NT2/D1 (cell line): Measurements from ENCODE around the gene NPAS3.
A peak's percentile ranks its signal among the peaks of the same experiment; 100 is the strongest.

Experiments used
- DNase-seq: peaks from one replicate; pipeline ENCODE4 v3.0.0-alpha.2; 2011; ENCODE audit warnings: low read depth, low spot score
- H3K27me3 ChIP-seq: 2 replicates; pipeline ENCODE4 v1.6.0; 2011; ENCODE audit warnings: mild to moderate bottlenecking; ENCODE audit not compliant: insufficient read length, insufficient read depth
- H3K36me3 ChIP-seq: 2 replicates; pipeline ENCODE4 v1.6.1; 2011; ENCODE audit warnings: mild to moderate bottlenecking, low read length, mixed read lengths; ENCODE audit not compliant: insufficient read depth, insufficient read length
- H3K4me1 ChIP-seq: 2 replicates; pipeline ENCODE4 v1.5.1; 2011; ENCODE audit not compliant: insufficient read depth, insufficient read length
- H3K4me3 ChIP-seq: 2 replicates; pipeline ENCODE4 v1.5.1; 2011; ENCODE audit warnings: low read depth; ENCODE audit not compliant: insufficient read length
- H3K9ac ChIP-seq: 2 replicates; pipeline ENCODE4 v1.6.0; 2011; ENCODE audit warnings: low read depth; ENCODE audit not compliant: insufficient read length
- H3K9me3 ChIP-seq: 2 replicates; pipeline ENCODE4 v1.5.1; 2011; ENCODE audit warnings: mild to moderate bottlenecking, low read length; ENCODE audit not compliant: insufficient read depth
- SUZ12 ChIP-seq: IDR thresholded peaks from 2 replicates; pipeline ENCODE4 v1.6.1; 2011; ENCODE audit not compliant: insufficient read length, insufficient read depth; ENCODE audit errors: extremely low read depth
- YY1 ChIP-seq: IDR thresholded peaks from 2 replicates; pipeline ENCODE4 v1.6.1; 2011; ENCODE audit not compliant: insufficient read length, insufficient read depth
- ZNF274 ChIP-seq: IDR thresholded peaks from 2 replicates; pipeline ENCODE4 v1.6.1; 2011; ENCODE audit warnings: mild to moderate bottlenecking, low read depth, low read length

The NPAS3 gene

GRCh38 chr14:32933629-32934072 is 5.0 kb upstream of the NPAS3 start:
- H3K36me3 ChIP-seq = no peaks in the 10 kb centered on the region
- H3K4me3 ChIP-seq = peak overlapping the region; percentile 50
- TF ChIP-seq SUZ12 (no peak), ZNF274 (no peak), YY1 (no peak)
- peaks cover 72% of the 10 kb centered on the region for H3K27me3 ChIP-seq
- no peaks in the 10 kb centered on the region for H3K9me3 ChIP-seq
- DNase-seq = no peak
- no peaks in the 10 kb centered on the region for H3K4me1 ChIP-seq
- H3K9ac ChIP-seq = peak overlapping the region; percentile 42

GRCh38 chr14:32934073-32934880 is 4.4 kb upstream of the NPAS3 start:
- no peak overlapping the region for H3K9ac ChIP-seq

GRCh38 chr14:32934881-32935633 is 3.6 kb upstream of the NPAS3 start:
- H3K4me3 ChIP-seq = peak overlapping the region; percentile 36
- peaks cover 74% of the 10 kb centered on the region for H3K27me3 ChIP-seq
- TF ChIP-seq YY1 = no peak
- no peak for TF ChIP-seq SUZ12
- no peak for TF ChIP-seq ZNF274
- H3K9me3 ChIP-seq = no peaks in the 10 kb centered on the region
- peak overlapping the region; percentile 10 for H3K9ac ChIP-seq
- DNase-seq = no peak
- H3K4me1 ChIP-seq = no peaks in the 10 kb centered on the region
- no peaks in the 10 kb centered on the region for H3K36me3 ChIP-seq

More at GRCh38 chr14:32934073-32934880, 4.4 kb upstream of the NPAS3 start:
- DNase-seq = no peak
- Histone ChIP-seq H3K27me3 (peaks cover 72% of the 10 kb centered on the region), H3K4me1 (no peaks in the 10 kb centered on the region), H3K4me3 (peak overlapping the region; percentile 50), H3K9me3 (no peaks in the 10 kb centered on the region), H3K36me3 (no peaks in the 10 kb centered on the region)
- no peak for TF ChIP-seq SUZ12
- TF ChIP-seq YY1 = no peak
- no peak for TF ChIP-seq ZNF274

- peak; percentile 58 for DNase-seq
- Histone ChIP-seq H3K9me3 (no peaks in the 10 kb centered on the region), H3K36me3 (no peaks in the 10 kb centered on the region), H3K27me3 (peaks cover 52% of the 10 kb centered on the region), H3K9ac (peak overlapping the region; percentile 64), H3K4me3 (peak overlapping the region; percentile 45), H3K4me1 (no peaks in the 10 kb centered on the region)
- TF ChIP-seq YY1 (no peak), ZNF274 (no peak), SUZ12 (no peak)
Measured at GRCh38 chr14:32939254-32940065, 781 bp downstream of the NPAS3 start.

- Histone ChIP-seq H3K27me3 (peaks cover 48% of the 10 kb centered on the region), H3K4me3 (peak overlapping the region; percentile 45), H3K9ac (peak overlapping the region; percentile 64)
Measured at GRCh38 chr14:32940066-32940651, 1.5 kb downstream of the NPAS3 start.

More at GRCh38 chr14:32940066-32940651, 1.5 kb downstream of the NPAS3 start:
- Histone ChIP-seq H3K36me3 (no peaks in the 10 kb centered on the region), H3K9me3 (no peaks in the 10 kb centered on the region), H3K4me1 (no peaks in the 10 kb centered on the region)
- no peak for DNase-seq
- TF ChIP-seq YY1 (no peak), SUZ12 (no peak), ZNF274 (no peak)
